Measurements from ENCODE around the gene IRAK2.

DNA sequence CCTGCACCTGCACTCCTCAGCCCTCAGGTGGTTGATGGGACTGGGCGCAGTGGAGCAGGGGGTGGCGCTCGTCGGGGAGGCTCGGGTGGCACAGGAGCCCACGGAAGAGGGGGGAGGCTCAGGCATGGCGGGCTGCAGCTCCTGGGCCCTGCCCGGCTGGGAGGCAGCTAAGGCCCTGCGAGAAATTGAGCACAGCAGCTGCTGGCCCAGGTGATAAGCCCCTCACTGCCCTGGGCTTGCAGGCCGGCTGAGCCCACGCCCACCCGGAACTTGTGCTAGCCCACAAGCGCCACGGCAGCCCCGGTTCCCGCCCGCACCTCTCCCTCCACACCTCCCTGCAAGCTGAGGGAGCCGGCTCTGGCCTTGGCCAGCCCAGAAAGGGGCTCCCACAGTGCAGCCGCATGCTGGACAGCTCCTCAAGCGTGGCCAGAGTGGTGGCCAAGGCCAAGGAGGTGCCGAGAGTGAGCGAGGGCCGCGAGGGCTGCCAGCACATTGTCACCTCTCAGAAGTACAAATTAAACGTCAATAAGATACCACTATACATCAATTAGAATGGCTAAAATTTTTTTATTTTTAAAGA is 28.2 kb upstream of the IRAK2 start:
- no peak for TF ChIP-seq RAD21 (IDR thresholded peaks at IDR 0.05 in 1 of 2, conservative IDR thresholded peaks at IDR 0.05 in 1 of 2; ENCODE audit: low read depth in 2 of 2, low read length in 2 of 2)
- no peak for TF ChIP-seq EP300 (IDR thresholded peaks at IDR 0.05; ENCODE audit: borderline replicate concordance in 1 of 2, low read depth in 2 of 2, low read length in 2 of 2)
- TF ChIP-seq, protein P1, sequence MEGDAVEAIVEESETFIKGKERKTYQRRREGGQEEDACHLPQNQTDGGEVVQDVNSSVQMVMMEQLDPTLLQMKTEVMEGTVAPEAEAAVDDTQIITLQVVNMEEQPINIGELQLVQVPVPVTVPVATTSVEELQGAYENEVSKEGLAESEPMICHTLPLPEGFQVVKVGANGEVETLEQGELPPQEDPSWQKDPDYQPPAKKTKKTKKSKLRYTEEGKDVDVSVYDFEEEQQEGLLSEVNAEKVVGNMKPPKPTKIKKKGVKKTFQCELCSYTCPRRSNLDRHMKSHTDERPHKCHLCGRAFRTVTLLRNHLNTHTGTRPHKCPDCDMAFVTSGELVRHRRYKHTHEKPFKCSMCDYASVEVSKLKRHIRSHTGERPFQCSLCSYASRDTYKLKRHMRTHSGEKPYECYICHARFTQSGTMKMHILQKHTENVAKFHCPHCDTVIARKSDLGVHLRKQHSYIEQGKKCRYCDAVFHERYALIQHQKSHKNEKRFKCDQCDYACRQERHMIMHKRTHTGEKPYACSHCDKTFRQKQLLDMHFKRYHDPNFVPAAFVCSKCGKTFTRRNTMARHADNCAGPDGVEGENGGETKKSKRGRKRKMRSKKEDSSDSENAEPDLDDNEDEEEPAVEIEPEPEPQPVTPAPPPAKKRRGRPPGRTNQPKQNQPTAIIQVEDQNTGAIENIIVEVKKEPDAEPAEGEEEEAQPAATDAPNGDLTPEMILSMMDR (IDR thresholded peaks at IDR 0.05; ENCODE audit: control extremely low read depth in 1 of 3, insufficient read depth in 1 of 3, low read depth in 1 of 3, low read length in 3 of 3): no peak

All from H1 (cell line).